Skeletal muscle tissue (tissue), 4 donors: ENCODE measurements around the gene CAV1. TPM values are rescaled to one million over a fixed set of nuclear protein-coding genes. Genes with fewer than 3 reads are reported as not detected.

Source experiments
- H3K27ac ChIP-seq: one replicate; pipeline ENCODE4 v1.7.0; 2013; ENCODE audit warnings: mild to moderate bottlenecking, low read depth, low read length, inconsistent platforms
- H3K27me3 ChIP-seq, 3 donors: one replicate each; pipeline ENCODE4 v1.7.0; 2013; ENCODE audit warnings: low read length in 3 of 3; ENCODE audit not compliant: control insufficient read depth in 3 of 3, insufficient read depth in 3 of 3
- H3K36me3 ChIP-seq, 3 donors: one replicate each; pipeline ENCODE4 v1.7.0; 2013; ENCODE audit warnings: low read length in 3 of 3; ENCODE audit not compliant: control insufficient read depth in 3 of 3, insufficient read depth in 3 of 3
- H3K4me1 ChIP-seq, 3 donors: one replicate each; pipeline ENCODE4 v1.7.0; 2013; ENCODE audit warnings: low read length in 3 of 3, mild to moderate bottlenecking in 3 of 3; ENCODE audit not compliant: control insufficient read depth in 3 of 3, insufficient read depth in 3 of 3
- H3K4me3 ChIP-seq, 3 donors: one replicate each; pipeline ENCODE4 v1.7.0; 2013; ENCODE audit warnings: low read length in 3 of 3
- H3K9ac ChIP-seq, 3 donors: one replicate each; pipeline ENCODE4 v1.7.0; 2013; ENCODE audit warnings: low read length in 3 of 3, mild to moderate bottlenecking in 3 of 3, moderate library complexity in 2 of 3, low read depth in 1 of 3
- H3K9me3 ChIP-seq, 3 donors: one replicate each; pipeline ENCODE4 v1.7.0; 2013; ENCODE audit warnings: low read length in 3 of 3; ENCODE audit not compliant: control insufficient read depth in 3 of 3
- total RNA-seq: library from RNA; depleted of rRNA; stranded (reverse); fragments of >200 nt; gene quantifications from one replicate; pipeline ENCODE4 v1.2.3, GENCODE V29; 2014
- donor health status: Osteomylitis.

Gene CAV1
- total RNA-seq, 1 donor from 2014 or later = 175 TPM

- Histone ChIP-seq H3K9ac (no peak overlapping the region), H3K9me3 (no peaks in the 10 kb centered on the region), H3K4me1 (peaks cover 6 to 11% (median 7%) of the 10 kb centered on the region in 3 donors), H3K27me3 (no peaks in the 10 kb centered on the region), H3K27ac (no peak overlapping the region), H3K4me3 (no peak overlapping the region), H3K36me3 (no peaks in the 10 kb centered on the region)
Measured at GRCh38 chr7:116516324-116516723, 8.5 kb upstream of the CAV1 start.

- Histone ChIP-seq H3K9me3 (no peaks in the 10 kb centered on the region), H3K4me3 (no peak overlapping the region), H3K27me3 (no peaks in the 10 kb centered on the region), H3K27ac (no peak overlapping the region), H3K36me3 (no peaks in the 10 kb centered on the region), H3K9ac (no peak overlapping the region), H3K4me1 (peaks cover 2% of the 10 kb centered on the region in 3 donors)
Measured at GRCh38 chr7:116517626-116518025, 7.2 kb upstream of the CAV1 start.

- H3K4me1 ChIP-seq = peaks cover 0 to 1% (median 0%) of the 10 kb centered on the region in 3 donors
- H3K36me3 ChIP-seq = no peaks in the 10 kb centered on the region
- H3K4me3 ChIP-seq = no peak overlapping the region
- H3K9me3 ChIP-seq = no peaks in the 10 kb centered on the region
- no peak overlapping the region for H3K27ac ChIP-seq
- no peak overlapping the region for H3K9ac ChIP-seq
- no peaks in the 10 kb centered on the region for H3K27me3 ChIP-seq
Measured at GRCh38 chr7:116518961-116519360, 5.9 kb upstream of the CAV1 start.

- H3K27ac ChIP-seq = no peak overlapping the region
- peaks cover 12 to 14% (median 14%) of the 10 kb centered on the region in 3 donors for H3K4me1 ChIP-seq
- no peaks in the 10 kb centered on the region for H3K36me3 ChIP-seq
Measured at GRCh38 chr7:116521046-116521664, 3.7 kb upstream of the CAV1 start.

GRCh38 chr7:116522247-116522646 lies 2.6 kb upstream of the CAV1 start:
- H3K27ac ChIP-seq = peak overlapping the region; percentile 23
- H3K9me3 ChIP-seq = no peaks in the 10 kb centered on the region
- H3K27me3 ChIP-seq = peaks cover 0 to 11% (median 5%) of the 10 kb centered on the region in 3 donors
- peaks cover 19 to 22% (median 20%) of the 10 kb centered on the region in 3 donors for H3K4me1 ChIP-seq
- no peaks in the 10 kb centered on the region for H3K36me3 ChIP-seq
- no peak overlapping the region for H3K9ac ChIP-seq
- no peak overlapping the region for H3K4me3 ChIP-seq

More at GRCh38 chr7:116521046-116521664, 3.7 kb upstream of the CAV1 start:
- Histone ChIP-seq H3K9me3 (no peaks in the 10 kb centered on the region), H3K9ac (no peak overlapping the region), H3K4me3 (no peak overlapping the region), H3K27me3 (peaks cover 0 to 3% (median 0%) of the 10 kb centered on the region in 3 donors)

- H3K9ac ChIP-seq = peak overlapping the region in 1 of 3 donors; percentile 88
Measured at GRCh38 chr7:116524221-116524608, 621 bp upstream of the CAV1 start.

GRCh38 chr7:116525298-116525912 lies 569 bp downstream of the CAV1 start:
- H3K4me3 ChIP-seq = peak overlapping the region; percentile 88 to 92 (median 88)
- H3K36me3 ChIP-seq = no peaks in the 10 kb centered on the region
- peak overlapping the region; percentile 82 to 91 (median 88) for H3K9ac ChIP-seq
- no peaks in the 10 kb centered on the region for H3K9me3 ChIP-seq
- H3K27ac ChIP-seq = peak overlapping the region; percentile 83
- peaks cover 20 to 22% (median 22%) of the 10 kb centered on the region in 3 donors for H3K4me1 ChIP-seq
- peaks cover 0 to 18% (median 5%) of the 10 kb centered on the region in 3 donors for H3K27me3 ChIP-seq

More at GRCh38 chr7:116524221-116524608, 621 bp upstream of the CAV1 start:
- Histone ChIP-seq H3K27me3 (peaks cover 0 to 18% (median 5%) of the 10 kb centered on the region in 3 donors), H3K9me3 (no peaks in the 10 kb centered on the region), H3K36me3 (no peaks in the 10 kb centered on the region), H3K4me1 (peaks cover 20 to 22% (median 22%) of the 10 kb centered on the region in 3 donors), H3K27ac (no peak overlapping the region), H3K4me3 (peak overlapping the region; percentile 88 to 92 (median 88))

- Histone ChIP-seq H3K9ac (peak overlapping the region; percentile 82 to 91 (median 88)), H3K9me3 (no peaks in the 10 kb centered on the region), H3K27me3 (peaks cover 0 to 18% (median 5%) of the 10 kb centered on the region in 3 donors), H3K4me3 (peak overlapping the region; percentile 88 to 92 (median 88)), H3K36me3 (no peaks in the 10 kb centered on the region), H3K27ac (peak overlapping the region; percentile 83), H3K4me1 (peaks cover 20 to 22% (median 22%) of the 10 kb centered on the region in 3 donors)
Measured at GRCh38 chr7:116525913-116526861, 1.4 kb downstream of the CAV1 start.

GRCh38 chr7:116526897-116527296 lies 2.1 kb downstream of the CAV1 start:
- H3K27ac ChIP-seq = peak overlapping the region; percentile 51
- no peaks in the 10 kb centered on the region for H3K36me3 ChIP-seq
- H3K9me3 ChIP-seq = no peaks in the 10 kb centered on the region
- peaks cover 0 to 18% (median 5%) of the 10 kb centered on the region in 3 donors for H3K27me3 ChIP-seq
- peaks cover 20 to 22% (median 22%) of the 10 kb centered on the region in 3 donors for H3K4me1 ChIP-seq
- H3K9ac ChIP-seq = peak overlapping the region; percentile 67 to 88 (median 73)
- peak overlapping the region; percentile 88 to 92 (median 88) for H3K4me3 ChIP-seq
